GM10847 (cell line): Measurements from ENCODE around the gene HERC4.

Experiments used
- POLR2A ChIP-seq: IDR thresholded peaks from 2 replicates; pipeline ENCODE4 v1.6.1; 2011; ENCODE audit not compliant: insufficient read length; ENCODE audit errors: extremely low read depth

The HERC4 gene

DNA sequence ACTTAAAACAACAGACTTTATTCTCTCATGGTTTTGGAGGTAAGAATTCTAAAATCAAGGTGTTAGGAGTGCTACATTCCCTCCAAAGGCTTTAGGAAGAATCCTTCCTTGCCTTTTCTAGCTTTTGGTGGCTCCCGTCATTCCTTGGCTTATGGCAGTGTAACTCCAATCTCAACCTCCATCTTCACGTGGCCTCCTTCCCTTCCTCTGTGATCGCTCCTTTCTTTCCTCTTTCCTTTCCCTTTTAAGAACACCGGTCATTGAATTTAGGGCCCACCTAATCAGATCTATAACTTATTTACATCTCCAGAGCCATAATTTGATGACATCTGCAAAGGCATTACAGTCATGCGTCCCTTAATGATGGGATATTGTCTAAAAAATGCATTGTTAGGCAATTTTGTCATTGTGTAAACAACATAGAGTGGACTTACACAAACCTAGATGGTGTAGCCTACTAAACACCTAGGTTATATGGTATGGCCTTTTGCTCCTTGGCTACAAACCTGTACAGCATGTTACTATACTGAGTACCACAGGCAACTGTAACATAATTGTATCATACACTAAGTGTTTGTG is 5.9 kb upstream of the HERC4 start:
- TF ChIP-seq POLR2A = no peak

DNA sequence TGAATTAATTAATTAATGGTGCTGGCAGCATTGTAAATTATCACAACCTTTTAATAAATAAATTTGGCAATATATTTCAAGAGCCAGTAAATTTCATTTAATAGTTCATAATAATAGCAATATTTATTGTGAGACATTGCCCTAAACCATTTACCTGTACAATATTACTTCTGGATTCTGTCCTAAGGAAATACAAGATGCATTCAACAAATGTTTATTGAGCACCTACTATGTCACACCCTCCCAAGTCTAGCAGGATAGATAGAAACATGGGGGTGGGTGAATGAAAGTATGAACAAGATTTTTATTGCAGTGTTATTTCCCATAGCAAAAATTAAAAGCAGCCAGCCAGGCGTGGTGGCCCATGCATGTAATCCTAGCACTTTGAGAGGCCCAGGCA is 4.4 kb upstream of the HERC4 start:
- TF ChIP-seq POLR2A = no peak

DNA sequence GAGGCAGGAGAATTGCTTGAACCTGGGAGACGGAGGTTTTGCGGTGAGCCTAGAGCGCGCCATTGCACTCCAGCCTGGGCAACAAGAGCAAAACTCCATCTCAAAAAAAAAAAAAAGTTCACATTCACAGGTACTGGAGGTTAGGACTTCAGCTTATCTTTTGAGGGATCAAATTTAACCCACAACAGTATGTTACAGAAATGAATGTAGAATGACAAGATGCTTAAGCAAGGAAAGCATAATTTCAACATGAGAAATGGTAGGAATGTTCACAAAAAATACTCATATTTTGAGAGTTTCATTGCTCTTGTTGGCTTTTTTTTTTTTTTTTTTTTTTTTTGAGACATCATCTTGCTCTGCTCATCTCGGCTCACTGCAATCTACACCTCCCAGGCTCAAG is 1.9 kb upstream of the HERC4 start:
- TF ChIP-seq POLR2A = no peak

DNA sequence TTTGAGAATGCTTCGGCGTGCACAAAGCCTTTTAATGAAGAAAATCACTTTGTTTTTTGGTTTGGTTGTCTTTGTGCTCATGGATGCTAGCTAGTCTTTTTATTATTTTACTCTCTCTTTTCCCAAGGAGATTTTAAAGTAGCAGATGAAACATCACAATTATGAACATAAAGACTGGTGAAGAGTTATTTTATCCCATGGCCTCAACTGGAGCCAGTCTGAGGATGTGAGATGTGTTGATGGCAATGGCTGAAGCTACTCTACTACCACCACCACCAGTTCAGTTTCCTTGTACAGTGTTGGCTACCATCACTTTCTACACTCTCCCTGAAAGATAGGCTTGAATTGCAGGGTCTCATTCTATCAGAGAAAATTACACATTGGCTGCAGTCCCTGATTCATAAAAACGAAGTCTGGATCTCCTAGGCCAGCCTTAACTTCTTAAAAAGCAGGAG is 494 bp upstream of the HERC4 start:
- TF ChIP-seq POLR2A = no peak

- no peak for TF ChIP-seq POLR2A
These were observed 880 bp downstream of the HERC4 start for GRCh38 chr10:68074031-68074774.

DNA sequence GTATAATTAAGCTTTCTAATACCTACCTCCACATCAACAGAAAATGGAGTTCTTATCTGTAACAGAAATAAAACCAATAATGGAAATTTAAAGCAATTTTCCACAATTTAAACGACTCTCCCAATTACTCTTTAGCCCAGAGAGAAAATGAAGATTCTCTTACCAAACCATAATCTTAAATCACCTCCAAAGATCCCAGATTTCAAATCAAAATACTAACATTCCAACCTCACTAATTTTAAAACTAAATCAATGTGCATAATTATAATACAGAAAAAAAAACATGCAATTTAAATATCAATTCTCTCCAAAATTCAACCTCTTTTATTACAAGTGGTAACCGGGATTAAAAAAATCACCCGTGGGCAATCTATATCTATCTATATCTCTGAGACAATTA is 1.5 kb downstream of the HERC4 start:
- no peak for TF ChIP-seq POLR2A

DNA sequence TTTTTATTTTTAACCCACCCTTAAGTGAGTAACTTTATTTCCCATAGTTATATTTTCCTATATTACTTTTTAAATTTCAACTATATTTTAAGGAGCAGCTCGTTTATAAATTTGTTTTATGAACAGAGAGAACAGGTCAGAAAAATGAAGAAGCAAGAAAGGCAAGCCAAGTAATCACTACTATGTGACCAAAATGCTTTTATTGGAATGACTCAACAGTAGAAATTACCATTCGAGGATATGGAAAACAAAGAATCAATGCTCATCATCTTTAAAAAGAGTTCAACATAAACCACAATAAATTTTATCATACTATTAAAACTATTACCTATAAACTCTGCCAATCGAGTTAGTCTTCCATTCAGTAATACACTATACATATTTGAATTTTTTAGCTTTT is 7.6 kb downstream of the HERC4 start:
- TF ChIP-seq POLR2A = no peak

DNA sequence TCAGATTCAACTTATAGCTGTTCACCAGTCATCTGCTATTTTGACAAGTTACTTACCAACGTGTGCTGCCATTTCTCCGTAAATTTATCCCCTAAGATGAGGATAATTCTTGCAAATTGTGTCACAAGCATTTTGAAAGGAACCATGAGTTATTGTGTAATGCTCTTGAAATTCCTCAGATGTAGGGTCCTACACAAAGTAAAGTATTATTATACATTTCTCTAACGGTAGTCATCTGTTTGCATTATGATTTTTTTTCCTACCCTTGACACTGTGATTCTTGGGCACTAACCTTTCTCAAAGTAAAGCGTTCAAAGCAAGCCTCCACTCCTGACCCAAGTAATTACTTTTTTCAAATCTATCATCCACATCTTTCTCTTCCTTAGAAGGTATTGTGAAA is 8.1 kb downstream of the HERC4 start:
- TF ChIP-seq POLR2A = no peak

DNA sequence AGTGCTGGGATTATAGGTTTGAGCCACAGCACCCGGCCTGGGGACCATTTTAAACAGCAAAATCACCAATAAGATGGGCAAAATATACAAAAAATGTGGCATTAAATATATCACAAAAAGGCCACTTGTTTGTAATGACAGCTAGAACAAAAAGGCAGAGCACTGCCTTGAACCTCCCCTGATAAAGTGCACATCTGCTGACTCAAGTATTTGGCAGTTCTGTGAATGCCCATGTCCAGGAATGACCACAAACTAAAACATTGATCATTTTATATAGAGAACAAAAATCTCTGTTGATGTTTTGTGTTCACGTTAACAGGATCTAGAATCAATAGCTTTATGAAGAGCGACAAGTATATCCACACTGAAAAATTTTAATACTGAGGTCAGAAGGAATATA is 21.5 kb downstream of the HERC4 start:
- TF ChIP-seq POLR2A = no peak

DNA sequence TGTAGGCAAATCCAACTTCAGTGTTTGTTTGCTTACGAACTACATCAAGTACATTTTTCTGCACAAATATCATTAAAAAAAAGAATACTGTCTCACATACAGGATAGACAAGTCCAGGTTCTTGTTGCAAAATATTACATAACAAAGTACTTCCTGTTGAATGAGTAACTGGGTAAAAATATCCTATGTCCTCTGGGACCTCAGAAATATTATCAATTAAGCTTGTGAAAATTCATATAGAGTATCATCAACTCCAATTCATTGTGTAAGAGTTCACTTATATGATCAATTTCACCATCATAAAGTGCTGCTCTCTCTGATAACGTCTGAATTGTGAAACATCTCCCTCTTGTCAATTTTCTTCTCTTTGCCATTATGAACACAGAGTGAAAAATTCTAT is 22.6 kb downstream of the HERC4 start:
- no peak for TF ChIP-seq POLR2A

DNA sequence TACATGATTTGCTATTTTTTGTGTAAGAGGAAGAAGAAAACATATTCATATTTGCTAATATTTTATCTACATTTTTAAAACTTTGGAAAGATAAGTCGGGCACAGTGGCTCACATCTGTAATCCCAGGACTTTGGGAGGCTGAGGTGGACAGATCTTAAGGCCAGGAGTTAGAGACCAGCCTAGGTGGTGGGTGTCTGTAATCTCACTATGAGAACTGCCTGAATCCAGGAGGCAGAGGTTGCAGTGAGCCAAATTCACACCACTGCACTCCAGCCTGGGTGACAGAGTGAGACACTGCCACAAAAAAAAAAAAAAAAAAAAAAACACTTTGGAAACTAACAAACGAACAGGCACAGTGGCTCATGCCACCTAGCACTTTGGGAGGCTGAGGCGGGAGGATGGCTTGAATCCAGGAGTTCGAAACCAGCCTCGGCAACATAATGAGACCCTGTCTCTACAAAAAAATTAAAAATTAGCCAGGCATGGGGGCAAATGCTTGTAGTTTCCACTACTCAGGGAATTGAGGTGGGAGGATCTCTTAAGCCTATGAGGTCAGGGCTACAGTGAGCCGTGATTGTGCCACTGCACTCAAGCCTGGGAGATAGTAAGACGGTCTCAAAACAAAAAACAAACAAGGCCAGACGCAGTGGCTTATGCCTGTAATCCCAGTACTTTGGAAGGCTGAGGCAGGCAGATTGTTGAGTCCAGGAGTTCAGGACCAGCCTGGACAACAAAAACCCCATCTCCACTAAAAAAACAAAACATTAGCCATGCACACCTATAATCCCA is 25.6 kb downstream of the HERC4 start:
- no peak for TF ChIP-seq POLR2A

DNA sequence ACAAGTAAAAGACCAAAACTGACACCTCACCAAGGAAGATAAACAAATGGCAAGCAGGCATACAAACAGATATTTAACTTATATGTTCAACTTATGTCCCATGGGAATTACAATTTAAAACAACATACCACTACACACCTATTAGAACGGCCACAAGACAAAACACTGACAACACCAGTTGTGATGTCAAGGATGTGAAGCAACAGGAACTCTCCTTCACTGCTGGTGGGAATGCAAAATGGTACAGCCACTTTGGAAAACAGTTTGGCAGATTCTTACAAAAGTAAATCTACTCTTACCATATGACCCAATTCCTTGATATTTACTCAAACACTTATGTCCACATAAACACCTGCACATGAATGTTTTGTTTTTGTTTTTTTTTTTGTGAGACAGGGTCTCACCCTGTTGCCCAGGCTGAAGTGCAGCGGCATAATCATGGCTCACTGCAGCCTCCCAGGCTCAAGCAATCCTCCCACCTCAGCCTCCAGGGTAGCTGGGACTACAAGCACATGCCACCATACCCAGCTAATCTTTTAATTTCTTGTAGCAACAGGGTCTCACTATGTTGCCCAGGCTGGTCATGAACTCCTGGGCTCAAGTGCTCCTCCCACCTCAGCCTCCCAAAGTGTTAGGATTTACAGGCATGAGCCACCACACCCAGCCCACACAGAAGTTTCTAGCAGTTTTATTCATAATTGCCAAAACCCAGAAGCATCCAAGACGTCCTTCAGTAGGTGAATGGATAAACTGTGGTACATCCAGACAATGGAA is 27.3 kb downstream of the HERC4 start:
- no peak for TF ChIP-seq POLR2A

- TF ChIP-seq POLR2A = no peak
These were observed 28.0 kb downstream of the HERC4 start for GRCh38 chr10:68047122-68047521.

DNA sequence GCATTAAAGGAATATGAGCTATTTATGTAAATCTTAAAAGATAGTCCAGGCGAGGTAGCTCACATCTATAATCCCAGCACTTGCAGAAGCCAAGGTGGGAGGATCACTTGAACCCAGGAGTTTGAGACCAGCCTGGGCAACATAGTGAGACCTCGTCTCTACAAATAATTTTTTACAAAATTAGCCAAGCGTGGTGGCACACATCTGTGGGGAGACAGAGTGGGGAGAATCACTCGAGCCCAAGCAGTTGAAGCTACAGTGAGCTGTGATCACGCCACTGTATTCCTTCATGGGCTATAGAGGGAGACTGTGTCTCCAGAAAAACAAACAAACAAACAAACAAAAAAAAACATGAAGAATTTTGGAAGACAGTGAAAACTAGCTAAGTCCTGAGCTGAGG is 28.4 kb downstream of the HERC4 start:
- no peak for TF ChIP-seq POLR2A

GRCh38 chr10:68043030-68043429 is 32.1 kb downstream of the HERC4 start:
- TF ChIP-seq POLR2A = no peak
